ENCODE measurements around the gene MAPK6. TPM values are rescaled to one million over a fixed set of nuclear protein-coding genes. Genes with fewer than 3 reads are reported as not detected.

The MAPK6 gene
- total and polyA plus RNA-seq, 10 of the 15 experiments (the other 5 are each of a cell fraction or from before 2014, with no cell fraction given) = 20.6 to 100 (median 52.6) TPM

GRCh38 chr15:52013151-52013791 is 5.7 kb upstream of the MAPK6 start (continued):
- TF ChIP-seq SKIL (IDR thresholded peaks at IDR 0.05; ENCODE audit: low read depth, poor library complexity, severe bottlenecking) = peak; percentile 20
- TF ChIP-seq CBFB (IDR thresholded peaks at IDR 0.05; ENCODE audit: low read depth) = peak; percentile 65; the same call in 1 of the 2 replicates
- peak; percentile 81 for TF ChIP-seq SPI1 (IDR thresholded peaks at IDR 0.05; ENCODE audit: borderline replicate concordance, insufficient read depth, low read depth, low read length)
- TF ChIP-seq SP1 (IDR thresholded peaks at IDR 0.05; ENCODE audit: low read depth, low read length) = no peak
- TF ChIP-seq EED (IDR thresholded peaks at IDR 0.05; ENCODE audit: low read depth) = peak; percentile 62; the same call in 1 of the 2 replicates
- no peak for TF ChIP-seq ZBTB11 (CRISPR knock-in tag; IDR thresholded peaks at IDR 0.05)
- TF ChIP-seq IKZF1 (conservative IDR thresholded peaks at IDR 0.05) = peak; percentile 70
- TF ChIP-seq RUNX3 (IDR thresholded peaks at IDR 0.05; ENCODE audit: low read length) = peak; percentile 97
- TF ChIP-seq HDAC6 (IDR thresholded peaks at IDR 0.05; ENCODE audit: unreplicated experiment) = no peak
- TF ChIP-seq MTA2 (IDR thresholded peaks at IDR 0.05; ENCODE audit: low read depth) = peak; percentile 65
- TF ChIP-seq ZBED1 (IDR thresholded peaks at IDR 0.05; ENCODE audit: borderline replicate concordance) = peak; percentile 85; the same call in 1 of the 2 replicates
- TF ChIP-seq ATF2 (IDR thresholded peaks at IDR 0.05; ENCODE audit: low read length) = peak; percentile 87
- no peak for TF ChIP-seq CHD1 (IDR thresholded peaks at IDR 0.05; ENCODE audit: low read depth, low read length)
- peak; percentile 99 for TF ChIP-seq NFIC (IDR thresholded peaks at IDR 0.05; ENCODE audit: low read depth, low read length)
- peak; percentile 58; the same call in 1 of the 2 replicates for TF ChIP-seq CREB1 (IDR thresholded peaks at IDR 0.05; ENCODE audit: low read depth)
- TF ChIP-seq POLR2AphosphoS5 (IDR thresholded peaks at IDR 0.05; ENCODE audit: low read length) = no peak
- TF ChIP-seq E2F8 (IDR thresholded peaks at IDR 0.05; ENCODE audit: low read depth, partially characterized antibody) = no peak
- no peak for TF ChIP-seq CBX5 (IDR thresholded peaks at IDR 0.05; ENCODE audit: low read depth)
- no peak for TF ChIP-seq NR2C2 (IDR thresholded peaks at IDR 0.05; ENCODE audit: borderline replicate concordance, control insufficient read depth, insufficient read length, low read depth)

All from GM12878 (cell line).